Transverse colon (tissue), 4 donors: ENCODE measurements around the gene CCL22. TPM values are rescaled to one million over a fixed set of nuclear protein-coding genes. Genes with fewer than 3 reads are reported as not detected.

Experiments
- DNase-seq: peaks from one replicate; pipeline ENCODE4 v3.0.0-alpha.2; 2019
- H3K27ac ChIP-seq, 4 donors: fragments of 200-600 bp; sonication (generic); 2 replicates each; pipeline ENCODE4 v1.5.1; 2016 to 2018; ENCODE audit warnings: inconsistent platforms in 4 of 4
- H3K27me3 ChIP-seq: fragments of 200-600 bp; sonication (generic); 2 replicates; pipeline ENCODE4 v1.5.1; 2017; ENCODE audit warnings: inconsistent platforms
- H3K36me3 ChIP-seq, 4 donors: fragments of 200-600 bp; sonication (generic); 2 replicates each; pipeline ENCODE4 v1.5.1; 2017 to 2019; ENCODE audit warnings: inconsistent platforms in 4 of 4
- H3K4me1 ChIP-seq, 4 donors: fragments of 200-600 bp; sonication (generic); 2 replicates each; pipeline ENCODE4 v1.5.1; 2017 to 2020; ENCODE audit warnings: inconsistent platforms in 4 of 4
- H3K4me3 ChIP-seq, 4 donors: fragments of 200-600 bp; sonication (generic); 1 replicate in 1 of 4; 2 replicates in 3 of 4; pipeline versions ENCODE4 v1.5.1 to v1.6.1; 2017 to 2019; ENCODE audit warnings: inconsistent platforms in 4 of 4
- H3K9me3 ChIP-seq, 2 donors: fragments of 200-600 bp; sonication (generic); 2 replicates each; pipeline ENCODE4 v1.5.1; 2017 to 2019; ENCODE audit warnings: inconsistent platforms in 2 of 2
- EP300 ChIP-seq: sonication (generic); formaldehyde crosslinking; IDR thresholded peaks from one replicate; pipeline ENCODE4 v1.6.1; 2017; ENCODE audit warnings: antibody characterized with exemption, low read depth
- POLR2A ChIP-seq: fragments of 450-650 bp; IDR thresholded peaks from one replicate; pipeline ENCODE4 v1.6.1; 2016; ENCODE audit warnings: antibody characterized with exemption, mild to moderate bottlenecking, moderate library complexity
- POLR2AphosphoS5 ChIP-seq, 3 donors: sonication (generic); formaldehyde crosslinking; IDR thresholded peaks; one replicate each; pipeline ENCODE4 v1.6.1; 2016; ENCODE audit warnings: antibody characterized with exemption in 3 of 3
- WGBS, 2 donors: methylation state at CpG; one replicate each; pipeline ENCODE4 v1.1.5; 2018; ENCODE audit warnings: low coverage in 1 of 2; 5-methylcytosine and 5-hydroxymethylcytosine counted together
- in situ Hi-C, 4 donors: fragments of 200-750 bp; cut with MboI; loops; one replicate each; pipeline versions ENCODE4 v1.15.0 to v1.15.1; 2017; ENCODE audit warnings: low sequenced_read_pairs in 3 of 4, low pct_ligation_motif_present in 1 of 4, low pct_unique_long_range_greater_than_20kb in 1 of 4
- intact Hi-C: fragments of 100-400 bp; cut with DNase I; formaldehyde crosslinking; loops from one replicate; pipeline ENCODE4 v1.15.1; 2023; ENCODE audit warnings: low total_unique reads
- total RNA-seq, 4 donors: library from RNA; depleted of rRNA; stranded (reverse); fragments of >200 nt; gene quantifications; one replicate each; pipeline ENCODE4 v1.1.0, GENCODE V29; 2016
- TF ChIP-seq, protein P1 (sequence below), 5 experiments: fragments of 200-600 bp in 3 of 5; fragments of 450-650 bp in 2 of 5; sonication (generic) in 3 of 5; IDR thresholded peaks; 1 replicate in 2 of 5; 2 replicates in 3 of 5; pipeline ENCODE4 v1.5.1; 2016 to 2017; ENCODE audit warnings: antibody characterized with exemption in 5 of 5, inconsistent platforms in 3 of 5, mild to moderate bottlenecking in 2 of 5, moderate library complexity in 1 of 5

The CCL22 gene
- total RNA-seq, 4 donors from 2014 or later: 0.64 TPM; not detected in 3

DNA sequence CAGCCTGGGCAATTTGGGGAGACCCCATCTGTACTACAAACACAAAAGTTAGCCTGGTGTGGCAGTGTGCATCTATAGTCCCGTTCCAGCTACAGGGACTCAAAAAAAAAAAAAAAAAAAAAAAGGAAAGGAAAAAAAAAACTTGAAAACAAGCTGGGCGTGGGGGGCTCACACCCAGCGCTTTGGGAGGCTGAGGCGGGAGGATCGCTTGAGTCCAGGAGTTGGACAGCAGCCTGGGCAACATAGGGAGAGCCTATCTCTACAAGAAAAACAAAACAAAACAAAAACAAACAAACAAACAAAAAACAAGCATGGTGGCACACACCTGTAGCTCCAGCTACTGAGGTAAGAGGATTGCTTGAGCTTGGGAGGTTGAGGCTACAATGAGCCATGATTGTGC, 33.1 kb downstream of the CCL22 start:
- TF ChIP-seq POLR2A: no peak
- TF ChIP-seq, protein P1, sequence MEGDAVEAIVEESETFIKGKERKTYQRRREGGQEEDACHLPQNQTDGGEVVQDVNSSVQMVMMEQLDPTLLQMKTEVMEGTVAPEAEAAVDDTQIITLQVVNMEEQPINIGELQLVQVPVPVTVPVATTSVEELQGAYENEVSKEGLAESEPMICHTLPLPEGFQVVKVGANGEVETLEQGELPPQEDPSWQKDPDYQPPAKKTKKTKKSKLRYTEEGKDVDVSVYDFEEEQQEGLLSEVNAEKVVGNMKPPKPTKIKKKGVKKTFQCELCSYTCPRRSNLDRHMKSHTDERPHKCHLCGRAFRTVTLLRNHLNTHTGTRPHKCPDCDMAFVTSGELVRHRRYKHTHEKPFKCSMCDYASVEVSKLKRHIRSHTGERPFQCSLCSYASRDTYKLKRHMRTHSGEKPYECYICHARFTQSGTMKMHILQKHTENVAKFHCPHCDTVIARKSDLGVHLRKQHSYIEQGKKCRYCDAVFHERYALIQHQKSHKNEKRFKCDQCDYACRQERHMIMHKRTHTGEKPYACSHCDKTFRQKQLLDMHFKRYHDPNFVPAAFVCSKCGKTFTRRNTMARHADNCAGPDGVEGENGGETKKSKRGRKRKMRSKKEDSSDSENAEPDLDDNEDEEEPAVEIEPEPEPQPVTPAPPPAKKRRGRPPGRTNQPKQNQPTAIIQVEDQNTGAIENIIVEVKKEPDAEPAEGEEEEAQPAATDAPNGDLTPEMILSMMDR (IDR thresholded peaks at IDR 0.05): no peak
- no peak for TF ChIP-seq EP300
- no peak for TF ChIP-seq POLR2AphosphoS5 (IDR thresholded peaks at IDR 0.05)
- Histone ChIP-seq H3K4me1 (peaks cover 3 to 7% (median 6%) of the 10 kb centered on the region in 4 donors), H3K27ac (no peak overlapping the region), H3K27me3 (no peaks in the 10 kb centered on the region), H3K36me3 (no peaks in the 10 kb centered on the region), H3K4me3 (no peak overlapping the region), H3K9me3 (no peaks in the 10 kb centered on the region)
- DNase-seq: no peak
- intact Hi-C loops: no loop called here
- in situ Hi-C loops: no loop called here
- WGBS, 2 donors: 90 to 100% methylated on average over 1 to 5 of the region's 5 CpGs

DNA sequence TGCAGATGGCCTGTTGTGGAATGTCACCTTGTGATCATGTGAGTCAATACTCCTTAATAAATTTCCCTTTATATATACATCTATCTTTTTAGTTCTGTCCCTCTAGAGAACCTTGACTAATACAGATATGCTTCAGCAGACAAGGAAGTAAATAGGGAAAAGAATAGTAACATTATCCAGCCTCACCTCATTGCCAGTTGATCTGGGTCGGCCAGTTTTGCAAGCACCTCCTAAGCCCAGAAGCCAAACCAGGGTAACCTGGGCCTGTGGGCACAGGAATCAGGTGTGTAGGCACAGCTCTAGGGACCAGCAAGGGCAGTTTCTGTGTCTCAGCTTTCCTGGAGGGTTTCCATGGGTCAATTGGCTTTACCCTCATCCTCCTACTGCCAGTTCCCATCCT, 34.1 kb downstream of the CCL22 start:
- H3K36me3 ChIP-seq: no peaks in the 10 kb centered on the region
- H3K9me3 ChIP-seq: no peaks in the 10 kb centered on the region
- in situ Hi-C loops (no loop called here), intact Hi-C loops (no loop called here)
- peaks cover 3 to 6% (median 6%) of the 10 kb centered on the region in 4 donors for H3K4me1 ChIP-seq
- 40 to 60% methylated on average over 1 of the region's 1 CpG for WGBS, 2 donors
- TF ChIP-seq, protein P1 (IDR thresholded peaks at IDR 0.05): no peak
- no peak for TF ChIP-seq POLR2AphosphoS5 (IDR thresholded peaks at IDR 0.05)
- no peak for TF ChIP-seq POLR2A
- no peak for TF ChIP-seq EP300
- H3K27ac ChIP-seq: no peak overlapping the region
- H3K27me3 ChIP-seq: no peaks in the 10 kb centered on the region
- no peak overlapping the region for H3K4me3 ChIP-seq
- no peak for DNase-seq

DNA sequence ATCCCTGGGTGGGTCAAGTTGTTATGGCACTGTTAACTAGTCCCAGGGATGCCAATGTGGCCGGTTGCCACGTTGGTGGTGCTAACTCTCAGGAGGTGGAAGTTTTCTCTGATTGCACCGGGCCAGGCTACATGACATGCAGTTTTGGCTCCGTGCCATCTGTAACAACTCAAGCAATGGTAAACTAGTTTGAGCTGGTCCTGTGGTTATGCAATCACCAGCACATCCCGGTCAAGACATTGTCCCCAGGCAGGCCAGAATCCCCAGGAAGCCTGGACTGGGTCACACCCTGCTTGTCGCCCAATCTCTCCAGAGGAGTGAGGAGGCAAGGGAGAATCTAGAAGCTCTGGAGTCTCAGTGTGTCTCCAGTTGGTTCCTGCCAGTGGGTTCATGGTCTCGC, 35.9 kb downstream of the CCL22 start:
- TF ChIP-seq EP300: no peak
- no peak for TF ChIP-seq POLR2AphosphoS5 (IDR thresholded peaks at IDR 0.05)
- no peak for TF ChIP-seq POLR2A
- TF ChIP-seq, protein P1 (IDR thresholded peaks at IDR 0.05): no peak
- no peaks in the 10 kb centered on the region for H3K4me1 ChIP-seq
- DNase-seq: peak; percentile 66
- H3K27me3 ChIP-seq: no peaks in the 10 kb centered on the region
- H3K36me3 ChIP-seq: no peaks in the 10 kb centered on the region
- no peak overlapping the region for H3K4me3 ChIP-seq
- intact Hi-C loops: no loop called here
- 43 to 100% methylated on average over 1 to 7 of the region's 7 CpGs for WGBS, 2 donors
- no peak overlapping the region for H3K27ac ChIP-seq
- no peaks in the 10 kb centered on the region for H3K9me3 ChIP-seq
- in situ Hi-C loops: no loop called here

DNA sequence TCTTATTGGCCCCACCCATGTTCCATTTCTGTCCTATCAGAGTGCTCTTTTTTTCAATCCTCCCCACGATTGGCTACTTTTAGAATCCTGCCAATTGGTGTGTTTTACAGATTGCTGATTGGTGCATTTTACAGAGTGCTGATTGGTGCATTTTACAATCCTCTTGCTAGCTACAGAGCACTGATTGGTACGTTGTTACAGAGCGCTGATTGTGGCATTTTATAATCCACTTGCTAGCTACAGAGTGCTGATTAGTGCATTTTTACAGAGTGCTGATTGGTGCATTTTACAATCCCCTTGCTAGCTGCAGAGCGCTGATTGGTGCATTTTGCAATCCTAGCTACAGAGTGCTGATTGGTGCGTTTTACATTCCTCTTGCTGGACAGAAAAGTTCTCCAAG, 36.4 kb downstream of the CCL22 start:
- Histone ChIP-seq H3K27ac (no peak overlapping the region), H3K36me3 (no peaks in the 10 kb centered on the region), H3K4me1 (no peaks in the 10 kb centered on the region), H3K27me3 (no peaks in the 10 kb centered on the region), H3K4me3 (no peak overlapping the region), H3K9me3 (no peaks in the 10 kb centered on the region)
- TF ChIP-seq EP300: no peak
- no peak for TF ChIP-seq POLR2A
- TF ChIP-seq, protein P1 (IDR thresholded peaks at IDR 0.05): no peak
- TF ChIP-seq POLR2AphosphoS5 (IDR thresholded peaks at IDR 0.05): no peak
- intact Hi-C loops (no loop called here), in situ Hi-C loops (no loop called here)
- WGBS, 2 donors: 92% methylated on average over 5 of the region's 5 CpGs; no CpG with 5 or more reads in 1 of the 2 donors
- DNase-seq: no peak
